Cardiac muscle cell (in vitro differentiated cells and primary cell): ENCODE results near the gene ENOX1. TPM values are rescaled to one million over a fixed set of nuclear protein-coding genes. Genes with fewer than 3 reads are reported as not detected.

ENCODE experiments used
- DNase-seq, 2 donors: peaks; one replicate each; pipeline versions ENCODE4 v3.0.0 to v3.0.0-alpha.2; 2010 to 2017; ENCODE audit warnings: low read depth in 1 of 2, low spot score in 1 of 2
- H3K27ac ChIP-seq: fragments of 200-600 bp; sonication (generic); 2 replicates; pipeline ENCODE4 v1.5.1; 2016
- H3K27me3 ChIP-seq: fragments of 200-600 bp; sonication (generic); 2 replicates; pipeline ENCODE4 v1.6.0; 2016; ENCODE audit warnings: control low read depth
- H3K36me3 ChIP-seq: fragments of 200-600 bp; sonication (generic); 2 replicates; pipeline ENCODE4 v1.5.1; 2016; ENCODE audit warnings: control low read depth
- H3K4me1 ChIP-seq: fragments of 200-600 bp; sonication (generic); 2 replicates; pipeline ENCODE4 v1.8.1; 2017; ENCODE audit warnings: low read depth, mild to moderate bottlenecking, mixed run types
- H3K4me3 ChIP-seq: fragments of 200-600 bp; sonication (generic); 2 replicates; pipeline ENCODE4 v1.5.1; 2016; ENCODE audit warnings: mild to moderate bottlenecking
- H3K9me3 ChIP-seq: fragments of 200-600 bp; sonication (generic); 2 replicates; pipeline ENCODE4 v1.5.1; 2017; ENCODE audit warnings: low read depth, mild to moderate bottlenecking, control low read depth
- CTCF ChIP-seq: IDR thresholded peaks from 2 replicates; pipeline ENCODE4 v1.5.1; 2012; ENCODE audit warnings: low read depth, mild to moderate bottlenecking, low read length
- polyA plus RNA-seq: library from polyadenylated mRNA; unstranded; fragments of >200 nt; fragmentation: Nextera tagmentation; extraction: Ambion mirVana; gene quantifications from 2 replicates; pipeline ENCODE4 v1.2.1, GENCODE V29; 2016
- total RNA-seq: library from RNA; depleted of rRNA; stranded (reverse); fragments of >200 nt; gene quantifications from 2 replicates; pipeline ENCODE4 v1.2.3, GENCODE V29; 2016

The ENOX1 gene
- total and polyA plus RNA-seq, 2 experiments from 2014 or later, result 2.0 to 5.1 TPM

DNA sequence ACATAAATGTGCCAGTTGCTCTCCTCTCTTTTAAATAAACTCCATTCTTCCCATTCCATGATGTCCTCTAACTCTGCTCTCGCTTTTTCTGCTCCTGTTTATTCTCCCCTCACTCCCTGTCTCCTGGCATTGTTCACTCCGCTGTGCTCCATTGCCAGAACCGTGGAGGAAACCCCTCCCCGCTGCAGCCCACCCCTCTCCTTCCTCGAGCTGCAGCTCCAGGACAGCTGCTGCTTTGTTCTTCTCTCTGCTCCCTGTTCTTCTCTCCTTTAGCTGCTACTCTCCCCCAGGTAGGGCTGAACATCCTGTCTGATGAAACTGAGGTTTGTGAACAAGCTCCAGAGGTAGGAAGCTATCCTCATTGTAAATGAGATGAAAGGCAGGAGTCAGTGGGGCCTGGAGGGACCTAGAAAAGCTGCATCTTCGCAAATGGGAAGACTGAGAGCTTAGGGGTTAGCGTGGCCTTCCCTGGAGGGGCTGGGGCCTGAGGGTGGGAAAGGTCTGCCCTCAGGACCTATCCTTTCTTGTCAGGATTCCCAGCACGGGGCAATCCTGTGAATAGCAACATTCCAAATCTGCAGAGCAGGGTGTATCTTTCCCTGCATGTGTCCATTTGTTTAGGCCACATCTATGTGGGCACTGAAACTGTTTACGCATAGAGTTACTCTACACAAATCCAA lies 519.7 kb downstream of the ENOX1 start:
- no peaks in the 10 kb centered on the region for H3K36me3 ChIP-seq
- no peaks in the 10 kb centered on the region for H3K27me3 ChIP-seq
- TF ChIP-seq CTCF, result no peak
- peak overlapping the region; percentile 94 for H3K27ac ChIP-seq
- DNase-seq, result no peak
- no peak overlapping the region for H3K4me3 ChIP-seq
- no peaks in the 10 kb centered on the region for H3K9me3 ChIP-seq
- peaks cover 66% of the 10 kb centered on the region for H3K4me1 ChIP-seq

GRCh38 chr13:43265028-43265427 lies 521.7 kb downstream of the ENOX1 start:
- H3K4me3 ChIP-seq, result no peak overlapping the region
- no peak for TF ChIP-seq CTCF
- no peak for DNase-seq
- H3K4me1 ChIP-seq, result peaks cover 53% of the 10 kb centered on the region
- H3K27me3 ChIP-seq, result no peaks in the 10 kb centered on the region
- H3K36me3 ChIP-seq, result no peaks in the 10 kb centered on the region
- no peaks in the 10 kb centered on the region for H3K9me3 ChIP-seq
- H3K27ac ChIP-seq, result no peak overlapping the region

DNA sequence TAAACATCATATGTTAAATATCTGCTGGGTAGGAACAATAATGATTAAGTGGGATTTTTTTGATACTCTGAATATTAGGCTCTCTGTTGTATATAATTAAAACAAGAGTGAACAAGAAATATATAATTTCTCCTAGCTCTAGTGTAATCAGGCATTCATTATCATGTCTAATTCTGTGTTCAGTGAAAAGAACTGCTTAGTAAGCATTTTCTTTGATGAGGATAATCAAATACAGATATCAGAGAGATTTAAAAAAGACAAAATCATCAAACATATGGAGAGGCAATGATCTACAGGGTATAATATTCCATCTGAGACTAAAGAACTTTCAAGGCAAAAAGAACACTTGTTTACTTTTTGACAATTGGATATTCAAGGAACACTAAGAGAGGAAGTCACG lies 522.3 kb downstream of the ENOX1 start:
- TF ChIP-seq CTCF, result no peak
- Histone ChIP-seq H3K27me3 (no peaks in the 10 kb centered on the region), H3K4me1 (peaks cover 47% of the 10 kb centered on the region), H3K27ac (no peak overlapping the region), H3K9me3 (no peaks in the 10 kb centered on the region), H3K36me3 (no peaks in the 10 kb centered on the region), H3K4me3 (no peak overlapping the region)
- DNase-seq, result no peak

DNA sequence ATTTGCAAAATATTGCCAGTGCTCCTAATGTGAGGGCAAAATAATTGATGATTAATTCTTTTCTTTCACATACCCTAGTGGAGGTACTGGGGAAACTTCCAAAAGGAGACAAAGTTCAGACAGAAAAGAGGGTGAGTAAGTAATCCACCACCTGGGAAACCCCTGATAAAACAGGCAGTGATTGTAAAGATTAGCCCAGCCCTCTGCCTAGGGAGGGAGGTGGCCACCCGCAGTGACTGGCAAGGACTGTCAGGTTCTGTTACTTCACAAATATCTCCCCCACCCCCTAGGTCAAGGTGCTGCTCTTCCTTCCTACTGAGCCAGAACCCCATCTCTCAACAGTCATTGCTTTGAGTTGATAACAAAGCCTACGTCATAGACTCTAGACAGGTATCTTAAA lies 523.7 kb downstream of the ENOX1 start:
- Histone ChIP-seq H3K36me3 (no peaks in the 10 kb centered on the region), H3K4me3 (no peak overlapping the region), H3K27me3 (no peaks in the 10 kb centered on the region), H3K9me3 (no peaks in the 10 kb centered on the region), H3K4me1 (peaks cover 33% of the 10 kb centered on the region), H3K27ac (no peak overlapping the region)
- DNase-seq, result no peak
- no peak for TF ChIP-seq CTCF

DNA sequence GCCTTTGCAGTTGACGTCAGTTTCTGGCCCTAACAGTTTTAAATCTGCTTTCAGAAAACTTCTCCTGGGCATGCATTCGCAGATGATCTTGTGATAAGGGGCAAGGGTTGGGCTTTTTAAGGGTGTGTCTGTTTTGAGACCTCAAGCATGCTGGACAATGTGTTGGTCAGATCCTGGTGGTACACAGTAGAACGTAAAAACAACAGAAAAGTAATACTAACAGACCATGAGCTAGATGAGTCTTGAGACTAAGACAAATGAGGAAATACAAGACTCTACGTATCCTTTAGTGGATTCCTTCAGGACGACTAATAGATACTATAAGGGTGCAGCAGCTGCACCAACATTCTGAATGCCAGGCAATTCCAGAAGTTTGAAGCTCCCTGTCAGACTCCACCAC lies 525.8 kb downstream of the ENOX1 start:
- TF ChIP-seq CTCF, result no peak
- no peaks in the 10 kb centered on the region for H3K36me3 ChIP-seq
- DNase-seq, result peak in 1 of 2 donors; percentile 30
- no peak overlapping the region for H3K4me3 ChIP-seq
- peaks cover 17% of the 10 kb centered on the region for H3K4me1 ChIP-seq
- H3K9me3 ChIP-seq, result no peaks in the 10 kb centered on the region
- H3K27me3 ChIP-seq, result no peaks in the 10 kb centered on the region
- H3K27ac ChIP-seq, result no peak overlapping the region
